Fibroblast of skin of scalp (primary cell): Measurements from ENCODE around the gene SLC35B2.

ENCODE experiments used
- DNase-seq: peaks from one replicate; pipeline ENCODE4 v3.0.0-alpha.2; 2013

The SLC35B2 gene

DNA sequence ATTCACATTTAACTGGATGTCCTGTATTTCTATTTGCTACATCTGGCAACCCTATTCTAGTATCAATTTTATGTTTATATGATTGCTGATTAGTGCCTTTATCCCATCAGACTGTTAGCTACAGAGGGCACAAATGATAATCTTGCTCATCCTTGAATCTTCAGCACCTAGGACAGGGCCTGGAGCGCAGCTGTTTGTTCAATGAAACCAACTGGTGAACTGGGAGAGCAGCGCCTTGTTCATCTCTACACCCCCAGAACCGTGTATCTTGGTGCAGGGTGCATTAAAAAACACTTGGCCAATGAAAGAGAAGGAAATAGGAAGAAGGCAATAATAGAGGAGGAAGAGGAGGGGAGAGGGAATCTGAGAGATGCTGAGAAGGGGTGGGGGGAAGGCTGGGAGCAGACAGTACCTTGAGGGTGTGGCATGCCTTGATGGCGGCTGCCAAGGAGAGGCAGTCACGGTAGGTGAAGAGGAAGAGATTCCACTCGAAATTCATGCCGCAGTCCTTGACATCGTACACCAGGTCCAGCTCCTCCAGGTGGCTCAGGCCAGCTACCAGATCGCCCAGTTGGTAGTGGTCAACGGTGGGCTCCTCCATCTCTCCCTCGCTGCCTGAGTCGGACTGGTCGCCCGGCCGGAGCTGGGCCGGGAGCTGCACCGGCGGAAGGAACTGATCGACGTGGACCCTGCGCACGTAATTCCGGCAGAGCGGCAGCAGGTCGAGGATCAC, 28.4 kb upstream of the SLC35B2 start:
- peak; percentile 18 for DNase-seq

DNA sequence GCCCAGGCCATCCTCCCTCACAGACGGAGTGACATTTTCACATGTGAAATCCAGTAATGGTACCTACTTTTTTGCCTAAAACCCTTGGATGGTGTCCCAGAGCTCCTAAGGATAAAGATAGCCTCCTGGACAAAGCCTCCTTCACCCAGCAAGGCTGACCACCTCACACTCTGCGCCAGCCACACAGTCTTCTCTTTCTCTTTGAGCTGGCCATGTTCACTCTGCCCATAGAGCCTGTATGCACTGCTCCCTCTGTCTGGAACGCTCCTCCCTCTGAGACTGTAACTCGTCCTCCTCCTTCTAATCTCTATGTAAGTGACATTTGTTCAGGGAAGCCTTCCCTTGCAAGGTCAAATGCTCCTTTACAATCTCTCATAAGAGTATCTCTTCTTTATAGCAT, 27.5 kb upstream of the SLC35B2 start:
- DNase-seq: no peak

DNA sequence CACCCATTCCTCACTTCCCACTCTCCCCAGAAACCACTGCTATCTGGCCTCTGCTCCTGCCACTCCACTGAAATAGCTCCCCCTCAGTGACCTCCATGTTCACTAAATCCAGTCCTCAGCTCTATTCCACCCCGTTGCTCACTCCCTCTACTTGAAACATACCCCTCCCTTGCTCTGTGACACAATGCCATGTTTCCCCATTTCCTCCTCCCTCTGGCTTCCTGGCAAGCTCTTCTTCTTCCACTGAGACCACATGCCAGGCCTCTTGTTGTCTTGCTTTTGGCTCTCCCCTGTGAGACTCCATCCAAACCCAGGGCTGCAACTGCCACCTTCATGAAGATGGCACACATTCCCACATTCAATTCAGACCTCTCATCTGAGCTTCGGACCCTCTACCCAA, 26.8 kb upstream of the SLC35B2 start:
- DNase-seq: no peak

DNA sequence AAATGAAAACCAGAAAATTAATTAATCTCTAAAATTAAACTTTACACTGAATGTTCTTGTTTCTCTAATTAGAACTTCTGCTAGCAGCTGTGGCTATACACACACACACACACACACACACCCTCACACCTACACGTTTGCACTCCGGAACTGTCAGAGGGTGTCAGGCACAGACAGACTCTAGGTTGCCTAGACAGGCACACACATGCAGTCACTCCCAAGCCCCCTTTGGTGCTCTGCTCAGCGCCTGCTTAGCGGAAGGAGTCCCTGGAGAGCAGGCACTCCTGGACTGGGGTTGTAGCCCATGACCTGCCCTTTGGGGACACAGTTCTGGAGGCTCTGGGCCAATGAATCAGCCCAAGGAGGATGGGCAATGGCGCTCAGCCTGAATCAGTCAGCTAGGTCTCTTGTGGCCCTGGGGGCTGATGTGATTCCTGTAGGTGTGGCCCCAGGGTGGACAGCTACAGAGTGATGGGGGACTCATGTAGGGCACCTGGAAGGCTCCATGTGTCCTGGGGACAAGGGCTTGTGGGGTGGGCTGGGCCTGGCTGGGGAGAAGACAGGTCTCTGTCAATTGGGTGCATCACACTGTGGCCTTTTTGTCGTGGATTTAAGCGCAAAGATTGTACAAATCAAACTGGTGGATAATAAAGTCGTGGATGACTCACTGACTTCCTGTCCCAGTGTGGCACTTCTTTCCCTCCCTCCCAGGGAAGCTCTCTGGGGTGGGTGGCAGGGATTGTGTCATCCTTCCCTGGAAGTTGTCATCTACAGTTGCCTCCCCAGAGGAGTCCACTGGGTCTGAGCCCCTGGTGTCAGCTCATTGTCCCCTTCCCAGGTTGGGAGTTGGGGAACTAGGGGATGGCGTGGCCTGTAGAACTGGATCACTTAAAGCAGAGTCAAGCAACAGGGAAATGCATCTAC, 21.7 kb upstream of the SLC35B2 start:
- DNase-seq: peak; percentile 14

DNA sequence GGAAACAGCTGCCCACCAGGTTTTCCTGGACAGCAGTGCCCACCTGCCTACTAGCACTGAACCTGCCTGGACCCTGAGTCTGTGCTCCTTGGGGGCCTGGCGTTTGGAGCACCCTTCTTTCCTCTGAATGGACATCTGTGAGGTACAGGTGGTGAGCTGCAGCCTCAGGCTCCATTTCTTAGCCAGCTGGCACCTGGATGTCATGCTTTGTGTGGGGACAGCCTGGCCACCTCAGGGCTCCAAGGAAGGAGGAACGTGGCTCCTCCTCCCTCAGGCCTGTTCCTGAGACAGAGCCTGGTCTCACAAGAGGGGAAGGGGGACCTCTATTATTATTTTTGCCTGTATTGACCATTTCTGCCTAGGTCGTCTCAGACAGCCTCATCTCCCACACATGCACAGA, 21.0 kb upstream of the SLC35B2 start:
- DNase-seq: no peak

DNA sequence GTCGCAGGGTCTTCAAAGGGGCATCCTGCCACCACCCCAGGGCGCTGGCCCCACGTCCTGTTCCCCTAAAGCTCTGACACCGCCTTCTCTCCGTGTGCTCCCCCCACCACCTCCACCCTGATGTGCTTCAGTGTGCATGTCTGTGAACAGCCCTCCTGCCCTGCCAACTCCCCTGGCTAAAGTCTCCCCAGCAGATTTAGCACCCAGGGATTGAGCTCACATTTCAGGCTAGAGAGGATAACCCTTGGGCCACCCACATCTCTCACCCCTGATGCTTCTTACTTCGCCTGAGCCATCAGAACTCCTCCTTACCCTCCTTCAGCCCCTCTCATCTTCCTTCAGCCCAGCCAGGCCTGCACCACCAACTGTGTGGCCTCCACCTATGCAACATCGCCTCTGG, 20.4 kb upstream of the SLC35B2 start:
- DNase-seq: no peak

DNA sequence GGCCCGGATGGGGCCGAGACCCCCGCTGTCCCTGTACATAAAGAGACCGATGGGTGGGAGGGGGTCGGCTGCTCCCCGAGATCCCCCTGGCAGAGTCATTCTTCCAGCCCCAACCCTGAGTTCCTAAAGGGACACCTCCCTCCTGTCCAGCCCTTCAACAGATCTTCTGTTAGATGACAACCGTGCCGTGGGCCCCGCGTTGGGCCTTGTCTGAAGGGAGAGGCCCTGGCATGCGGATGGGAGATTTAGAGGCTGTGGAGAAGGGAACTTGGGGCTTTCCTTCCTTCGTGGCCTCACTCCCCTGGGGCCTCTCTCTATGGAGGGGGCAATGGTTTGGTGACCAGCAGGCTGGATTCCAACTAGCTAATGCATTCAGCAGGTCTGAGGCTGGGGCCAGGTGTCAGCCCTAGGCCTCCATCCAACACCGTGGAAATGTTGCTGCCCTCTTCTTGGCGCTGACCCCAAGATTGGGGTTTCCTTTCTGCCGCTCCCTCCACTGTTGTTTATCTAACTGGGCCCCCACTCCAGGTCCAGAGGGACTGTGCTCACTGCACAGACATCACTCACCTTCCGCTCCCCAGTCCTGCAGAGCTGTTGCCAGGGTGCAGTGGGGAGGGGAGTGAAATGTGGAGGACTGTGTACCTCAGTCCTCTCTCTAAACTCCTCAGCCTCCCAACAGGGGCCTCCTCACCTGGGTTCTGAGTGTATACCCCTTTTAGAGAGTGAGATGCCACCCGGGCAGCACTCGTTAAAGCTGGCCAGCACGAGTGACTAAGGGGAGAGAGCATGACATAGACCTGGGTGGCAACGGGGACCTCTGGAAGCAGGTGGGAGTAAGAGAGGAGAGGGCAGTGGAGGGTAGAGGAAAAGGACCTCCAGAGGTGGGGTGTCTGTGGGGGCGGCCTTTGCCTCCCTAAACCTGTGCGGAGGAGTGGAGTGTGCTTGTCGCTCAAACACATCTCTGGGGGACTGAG, 19.6 kb upstream of the SLC35B2 start:
- DNase-seq: no peak

DNA sequence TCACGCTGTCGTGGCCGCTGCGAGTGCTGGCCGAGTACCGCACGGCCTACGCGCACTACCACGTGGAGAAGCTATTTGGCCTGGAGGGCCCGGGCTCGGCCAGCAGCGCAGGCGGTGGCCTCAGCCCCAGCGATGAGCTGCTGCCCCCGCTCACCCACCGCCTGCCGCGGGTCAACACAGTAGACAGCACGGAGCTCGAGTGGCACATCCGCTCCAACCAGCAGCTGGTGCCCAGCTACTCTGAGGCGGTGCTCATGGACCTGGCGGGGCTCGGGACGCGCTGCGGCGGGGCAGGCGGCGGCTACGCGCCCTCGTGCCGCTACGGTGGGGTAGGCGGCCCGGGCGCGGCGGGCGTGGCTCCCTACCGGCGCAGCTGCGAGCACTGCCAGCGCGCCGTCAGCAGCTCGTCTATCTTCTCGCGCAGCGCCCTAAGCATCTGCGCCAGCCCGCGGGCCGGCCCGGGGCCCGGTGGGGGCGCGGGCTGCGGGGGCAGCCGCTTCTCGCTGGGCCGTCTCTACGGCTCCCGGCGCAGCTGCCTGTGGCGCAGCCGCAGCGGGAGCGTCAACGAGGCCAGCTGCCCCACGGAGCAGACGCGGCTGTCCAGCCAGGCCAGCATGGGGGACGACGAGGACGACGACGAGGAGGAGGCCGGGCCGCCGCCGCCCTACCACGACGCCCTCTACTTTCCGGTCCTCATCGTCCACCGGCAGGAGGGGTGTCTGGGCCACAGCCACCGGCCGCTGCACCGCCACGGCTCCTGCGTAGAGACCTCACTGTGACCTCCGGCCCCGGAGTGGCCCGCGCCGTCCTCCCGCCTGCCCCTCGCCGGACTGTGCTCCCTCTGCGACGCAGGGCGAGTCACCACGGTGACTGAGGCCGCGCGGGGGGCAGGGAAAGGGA, 18.7 kb upstream of the SLC35B2 start:
- no peak for DNase-seq

DNA sequence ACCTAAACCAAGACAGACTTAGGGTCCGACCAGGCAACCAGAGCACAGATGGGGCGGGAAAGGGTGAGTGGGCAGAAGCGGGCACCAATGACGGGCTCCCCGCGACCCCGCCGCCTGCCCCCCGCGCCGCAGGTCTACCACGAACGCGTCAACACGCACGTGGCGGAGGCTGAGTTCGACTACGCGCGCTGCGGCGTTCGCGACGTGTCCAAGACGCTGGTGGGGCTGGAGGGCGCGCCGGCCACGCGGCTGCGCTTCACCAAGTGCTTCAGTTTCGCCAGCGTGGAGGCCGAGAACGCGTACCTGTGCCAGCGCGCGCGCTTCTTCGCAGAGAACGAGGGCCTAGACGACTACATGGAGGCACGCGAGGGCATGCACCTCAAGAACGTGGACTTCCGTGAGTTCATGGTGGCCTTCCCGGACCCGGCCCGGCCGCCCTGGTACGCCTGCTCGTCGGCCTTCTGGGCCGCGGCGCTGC, 18.0 kb upstream of the SLC35B2 start:
- DNase-seq: no peak

DNA sequence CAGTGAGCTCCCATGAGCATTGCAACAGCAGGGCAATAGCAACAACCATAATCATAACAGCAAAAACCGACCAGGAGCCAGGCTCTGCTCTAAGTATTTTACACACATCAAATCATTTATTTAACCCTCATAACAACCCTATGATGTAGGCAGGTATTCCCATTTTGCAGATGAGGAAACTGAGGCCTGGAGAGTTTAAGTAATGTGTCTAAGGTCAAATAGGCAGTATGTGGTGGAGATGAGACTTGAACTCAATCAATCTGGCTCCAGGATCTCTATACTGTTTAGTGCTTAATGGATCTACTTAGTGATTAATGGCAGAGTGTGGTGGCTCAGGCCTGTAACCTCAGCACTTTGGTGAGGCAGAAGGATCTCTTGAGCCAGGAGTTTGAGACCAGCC, 16.3 kb upstream of the SLC35B2 start:
- DNase-seq: no peak

DNA sequence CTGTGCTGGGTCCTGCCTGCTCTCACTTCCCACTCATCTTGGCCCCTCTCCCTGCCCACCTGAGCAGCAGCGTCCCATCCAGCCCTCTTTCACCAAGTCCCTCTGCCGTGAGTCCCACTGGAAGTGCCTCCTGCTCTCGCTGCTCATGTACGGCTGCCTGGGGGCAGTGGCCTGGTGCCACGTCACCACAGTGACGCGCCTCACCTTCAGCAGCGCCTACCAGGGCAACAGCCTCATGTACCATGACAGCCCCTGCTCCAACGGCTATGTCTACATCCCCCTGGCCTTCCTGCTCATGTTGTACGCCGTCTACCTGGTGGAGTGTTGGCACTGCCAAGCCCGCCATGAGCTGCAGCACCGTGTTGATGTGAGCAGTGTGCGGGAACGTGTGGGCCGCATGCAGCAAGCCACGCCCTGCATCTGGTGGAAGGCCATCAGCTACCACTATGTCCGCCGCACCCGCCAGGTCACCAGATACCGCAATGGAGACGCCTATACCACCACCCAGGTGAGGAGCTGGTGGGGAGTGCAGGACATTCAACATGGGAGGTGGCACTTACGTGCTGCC, 15.8 kb upstream of the SLC35B2 start:
- no peak for DNase-seq

DNA sequence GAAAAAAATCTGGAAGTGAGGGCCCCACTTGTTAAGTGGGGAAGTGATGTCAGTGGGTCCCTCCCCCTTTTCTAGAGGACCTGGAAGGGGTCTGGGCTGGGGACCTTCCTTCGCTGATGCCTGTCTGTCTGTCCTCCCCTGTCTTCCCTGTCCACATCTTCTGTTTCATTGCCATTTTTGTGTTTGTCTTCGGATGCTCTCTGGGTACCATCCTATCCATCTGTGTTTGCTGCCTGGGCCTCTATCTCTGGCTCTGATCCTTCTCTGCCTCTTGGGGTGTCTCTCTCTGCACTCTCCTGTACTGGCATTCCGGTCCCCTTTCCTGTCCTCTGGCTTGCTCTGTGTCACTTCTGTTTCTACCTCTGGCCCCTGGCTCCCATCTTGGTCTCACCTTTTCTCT, 15.2 kb upstream of the SLC35B2 start:
- DNase-seq: no peak

DNA sequence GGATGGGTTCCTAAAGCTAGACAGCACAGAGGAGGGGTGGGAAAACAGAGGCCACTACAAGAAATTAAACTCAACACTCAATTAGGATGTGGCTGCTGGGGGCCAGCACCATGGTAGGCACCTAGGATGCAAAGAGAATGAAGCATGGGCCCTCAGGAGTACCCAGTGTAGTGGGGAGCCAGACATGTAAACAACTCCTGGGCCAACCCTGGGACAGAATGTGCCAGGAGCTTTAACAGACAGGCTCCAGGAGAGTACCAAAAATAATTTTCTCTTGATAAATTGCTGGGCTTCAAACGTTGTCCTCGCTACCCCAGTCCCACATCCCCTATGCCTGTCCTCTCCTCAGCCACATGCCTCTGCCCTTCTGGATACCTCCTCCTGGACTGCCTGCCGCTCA, 14.6 kb upstream of the SLC35B2 start:
- DNase-seq: no peak

DNA sequence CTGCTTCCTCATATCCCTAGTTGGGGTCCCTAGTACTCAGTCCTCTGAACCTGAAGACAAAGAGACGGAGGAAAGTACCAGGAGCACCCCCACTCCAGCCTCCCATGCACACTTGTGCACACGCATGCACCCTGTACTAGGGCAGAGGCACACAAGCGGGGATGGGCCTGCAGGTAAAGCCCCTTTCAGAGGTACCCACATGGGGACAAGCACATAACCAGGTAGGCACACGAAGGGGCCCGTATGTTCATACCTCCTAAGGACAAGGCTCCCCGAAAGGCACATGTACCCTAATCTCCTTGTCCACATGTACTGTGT, 14.0 kb upstream of the SLC35B2 start:
- no peak for DNase-seq

DNA sequence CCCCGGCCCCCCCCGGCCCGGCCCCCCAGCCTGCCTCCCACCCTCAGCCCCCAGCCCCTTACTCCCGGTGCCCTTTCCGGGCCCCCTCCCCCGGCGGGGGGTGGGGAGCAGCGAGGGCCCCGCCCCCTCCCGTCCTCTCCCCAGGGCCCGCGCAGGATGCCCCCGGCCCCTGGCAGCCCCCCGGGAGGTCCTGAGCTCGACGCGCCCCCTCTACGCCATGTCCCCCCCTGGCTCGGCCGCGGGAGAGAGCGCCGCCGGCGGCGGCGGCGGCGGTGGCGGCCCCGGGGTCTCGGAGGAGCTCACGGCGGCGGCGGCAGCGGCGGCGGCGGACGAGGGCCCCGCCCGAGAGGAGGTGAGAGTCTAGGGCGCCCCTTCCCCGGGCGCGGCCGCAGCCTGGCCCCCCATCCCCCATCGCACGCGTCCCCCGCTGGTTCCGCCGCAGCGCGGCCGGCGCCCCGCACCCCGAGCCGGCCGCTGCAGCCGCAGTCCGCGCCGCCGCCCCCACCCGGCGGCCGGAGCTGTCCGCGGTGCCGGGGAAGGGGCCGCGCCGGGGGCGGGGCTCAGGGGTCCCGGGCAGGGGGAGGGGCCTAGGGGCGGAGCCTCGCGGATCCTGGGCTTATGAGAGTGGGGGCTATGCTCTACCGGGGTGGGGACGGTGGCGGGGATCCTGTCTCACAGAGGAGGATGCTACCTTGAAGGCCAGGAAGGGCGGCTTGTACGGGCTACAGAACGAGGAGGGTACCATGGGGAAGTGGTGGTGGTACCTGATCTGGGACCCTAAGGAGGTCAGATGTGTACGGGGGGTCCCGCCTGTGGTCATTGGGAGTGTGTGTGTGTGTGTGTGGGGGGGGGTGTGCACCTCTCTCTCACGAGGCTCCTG, 13.4 kb upstream of the SLC35B2 start:
- DNase-seq: no peak

DNA sequence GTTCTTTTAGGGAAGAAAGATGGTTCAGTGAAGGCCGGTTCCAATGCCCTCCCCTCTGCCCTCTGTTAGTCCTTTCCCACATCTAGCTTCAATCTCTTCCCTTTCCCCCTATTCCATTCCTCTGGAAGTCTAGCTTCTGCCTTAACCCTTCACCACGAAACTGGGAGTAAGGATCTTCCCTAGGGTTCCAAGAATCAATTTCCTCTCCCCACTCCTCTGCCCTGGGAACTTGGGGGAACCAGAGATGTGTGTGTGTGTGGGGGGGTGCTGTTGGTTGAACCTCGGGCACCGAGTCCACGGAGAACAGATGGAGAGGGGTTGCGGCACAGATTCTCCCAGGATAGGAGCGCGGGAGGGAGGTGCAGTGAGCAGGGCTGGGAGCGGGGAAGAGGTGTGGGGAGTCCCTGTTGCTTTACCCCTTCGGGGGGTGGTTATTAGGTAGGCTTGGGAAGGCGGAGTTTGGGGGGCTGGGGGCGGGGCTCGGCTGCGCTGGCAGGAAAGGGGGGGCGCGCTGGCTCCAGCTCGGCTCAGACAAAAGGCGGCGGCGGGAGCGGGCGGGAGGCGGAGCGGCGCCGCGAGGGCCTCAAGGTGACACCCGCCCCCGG, 12.7 kb upstream of the SLC35B2 start, which contains the start of gene TMEM151B:
Gene TMEM151B, plus strand, starts transcription at position 530 of the 605 bp plus-strand sequence. CDS start 293 bp downstream, outside the sequence.
- DNase-seq: no peak

DNA sequence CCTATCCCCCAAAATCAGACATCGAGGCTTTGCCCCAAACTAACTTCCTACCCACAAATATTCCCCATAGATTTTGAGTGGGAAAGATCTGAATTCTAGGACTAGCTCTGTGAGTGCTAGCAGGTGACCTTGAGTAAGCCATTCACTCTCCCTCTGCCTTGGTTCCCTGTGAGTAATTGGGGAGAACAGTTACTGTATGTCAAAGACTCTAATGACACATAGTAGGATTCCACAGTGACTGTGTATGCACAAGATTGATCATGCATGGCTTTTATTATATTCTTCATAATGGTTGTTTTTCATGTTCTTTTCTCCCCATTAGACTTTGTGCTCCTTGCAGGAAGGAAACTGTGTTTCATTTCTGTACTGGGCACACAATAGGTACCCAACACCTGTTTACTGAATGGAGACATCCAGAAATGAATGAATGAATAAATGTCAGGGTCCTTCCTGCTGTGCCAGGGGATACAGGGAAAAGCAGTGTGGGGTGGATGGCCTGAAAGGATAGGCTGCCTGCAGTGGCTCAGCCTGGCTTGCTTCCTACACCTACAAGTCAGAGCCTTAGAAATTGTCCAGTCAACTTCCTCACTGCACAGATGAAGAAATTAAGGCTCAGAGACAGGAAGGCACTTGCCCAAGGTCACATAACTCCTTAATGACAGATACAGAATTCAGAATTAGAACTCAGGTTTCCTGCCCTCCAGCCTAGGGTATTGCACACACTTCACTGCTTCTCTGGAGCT, 12.0 kb upstream of the SLC35B2 start:
- no peak for DNase-seq

DNA sequence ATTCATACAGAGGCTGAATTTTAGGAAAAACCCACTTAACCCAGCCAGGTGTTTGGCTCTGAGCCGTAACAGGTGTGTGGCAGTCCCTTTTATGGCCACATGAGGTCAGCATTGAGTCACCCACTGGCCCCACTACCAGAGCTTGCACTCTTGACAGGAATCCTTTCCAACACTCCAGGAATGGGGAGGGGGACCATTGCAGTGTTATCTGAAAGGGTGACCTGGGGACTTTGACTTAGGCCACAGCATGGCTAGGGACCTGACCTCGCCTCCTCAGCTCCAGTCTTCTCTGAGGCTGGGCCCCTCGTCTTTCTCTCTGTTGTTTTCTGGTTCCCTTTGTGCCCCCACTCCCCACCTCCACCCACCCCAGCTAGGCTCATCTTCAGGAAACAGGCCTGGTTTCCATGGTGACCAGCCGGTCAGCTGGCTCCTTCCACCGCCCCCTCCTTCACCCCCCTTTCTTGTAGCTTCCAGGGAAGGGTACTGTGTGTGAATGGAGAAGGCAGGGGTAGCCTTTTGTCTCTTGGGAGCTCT, 10.8 kb upstream of the SLC35B2 start:
- DNase-seq: peak; percentile 32

DNA sequence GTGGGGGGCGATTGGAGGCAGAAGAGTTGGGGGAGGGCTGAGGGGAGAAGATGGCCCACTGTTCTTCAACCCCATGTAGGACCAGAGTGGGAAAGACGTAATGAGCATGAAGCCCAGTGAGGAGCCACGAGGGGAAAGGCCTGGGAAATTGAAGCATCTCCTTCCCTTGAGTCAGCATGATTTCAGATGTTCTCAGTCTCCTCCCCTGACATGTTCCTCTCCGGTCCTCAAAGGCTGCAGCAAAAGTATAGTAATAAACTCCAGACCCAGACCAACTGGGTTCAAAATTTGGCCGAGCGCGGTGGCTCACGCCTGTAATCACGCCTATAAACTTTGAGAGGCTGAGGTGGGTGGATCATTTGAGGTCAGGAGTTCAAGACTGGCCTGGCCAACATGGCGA, 9.9 kb upstream of the SLC35B2 start:
- no peak for DNase-seq
